Caki2 (cell line): ENCODE results near the gene ITFG1. TPM values are rescaled to one million over a fixed set of nuclear protein-coding genes. Genes with fewer than 3 reads are reported as not detected.

ENCODE experiments used
- DNase-seq: peaks from one replicate; pipeline ENCODE4 v3.0.0-alpha.2; 2015; ENCODE audit warnings: low read depth
- in situ Hi-C: cut with HindIII; loops from 2 replicates; pipeline ENCODE4 v1.10.0; 2016; ENCODE audit warnings: low sequenced_read_pairs, low pct_unique_long_range_greater_than_20kb, mixed read lengths
- total RNA-seq: library from RNA; depleted of rRNA; stranded (reverse); fragments of >200 nt; shearing (Covaris generic); gene quantifications from 2 replicates; pipeline ENCODE4 v1.2.3, GENCODE V29; 2014; ENCODE audit warnings: low replicate concordance

The ITFG1 gene
- total RNA-seq, 1 experiment from 2014 or later, result 34.1 TPM

- in situ Hi-C loops, result no loop called here
- DNase-seq, result no peak
Observed at GRCh38 chr16:47308601-47309000, 152.3 kb downstream of the ITFG1 start.

GRCh38 chr16:47304563-47304962, 156.3 kb downstream of the ITFG1 start:
- DNase-seq, result no peak
- in situ Hi-C loops, result no loop called here

GRCh38 chr16:47299587-47299986, 161.3 kb downstream of the ITFG1 start:
- in situ Hi-C loops, result no loop called here
- no peak for DNase-seq

GRCh38 chr16:47284999-47285398, 175.9 kb downstream of the ITFG1 start:
- DNase-seq, result no peak
- in situ Hi-C loops, result no loop called here

- no peak for DNase-seq
- in situ Hi-C loops, result no loop called here
Observed at GRCh38 chr16:47278306-47278970, 182.4 kb downstream of the ITFG1 start.

- in situ Hi-C loops, result no loop called here
- DNase-seq, result no peak
Observed at GRCh38 chr16:47276522-47276921, 184.3 kb downstream of the ITFG1 start.

- DNase-seq, result no peak
- in situ Hi-C loops, result no loop called here
Observed at GRCh38 chr16:47262938-47263337, 197.9 kb downstream of the ITFG1 start.

GRCh38 chr16:47260503-47260902, 200.4 kb downstream of the ITFG1 start:
- DNase-seq, result no peak
- in situ Hi-C loops, result no loop called here

GRCh38 chr16:47258874-47259461, 201.9 kb downstream of the ITFG1 start:
- DNase-seq, result peak; percentile 2
- in situ Hi-C loops, result no loop called here

GRCh38 chr16:47254756-47255155, 206.1 kb downstream of the ITFG1 start:
- DNase-seq, result no peak
- in situ Hi-C loops, result no loop called here

GRCh38 chr16:47250983-47251382, 209.9 kb downstream of the ITFG1 start:
- in situ Hi-C loops, result no loop called here
- DNase-seq, result no peak

- DNase-seq, result no peak
- in situ Hi-C loops, result no loop called here
Observed at GRCh38 chr16:47247690-47248089, 213.2 kb downstream of the ITFG1 start.

GRCh38 chr16:47244206-47244605, 216.7 kb downstream of the ITFG1 start:
- DNase-seq, result no peak
- in situ Hi-C loops, result no loop called here

GRCh38 chr16:47241061-47241460, 219.8 kb downstream of the ITFG1 start:
- in situ Hi-C loops, result no loop called here
- no peak for DNase-seq

- no peak for DNase-seq
- in situ Hi-C loops, result no loop called here
Observed at GRCh38 chr16:47236716-47237115, 224.1 kb downstream of the ITFG1 start.

- DNase-seq, result no peak
- in situ Hi-C loops, result no loop called here
Observed at GRCh38 chr16:47230296-47230695, 230.6 kb downstream of the ITFG1 start.

- no peak for DNase-seq
- in situ Hi-C loops, result no loop called here
Observed at GRCh38 chr16:47229053-47230050, 231.5 kb downstream of the ITFG1 start.

GRCh38 chr16:47228241-47228640, 232.6 kb downstream of the ITFG1 start:
- no peak for DNase-seq
- in situ Hi-C loops, result no loop called here
